Fibroblast of villous mesenchyme (primary cell): ENCODE results near the gene POC1B. TPM values are rescaled to one million over a fixed set of nuclear protein-coding genes. Genes with fewer than 3 reads are reported as not detected.
A peak's percentile ranks its signal among the peaks of the same experiment; 100 is the strongest.

Experiments
- DNase-seq: peaks from one replicate; pipeline ENCODE4 v3.0.0-alpha.2; 2010; ENCODE audit warnings: low read depth
- H3K4me3 ChIP-seq: 2 replicates; pipeline ENCODE4 v1.5.1; 2011; ENCODE audit warnings: low read depth, mild to moderate bottlenecking, low read length
- CTCF ChIP-seq: IDR thresholded peaks from 2 replicates; pipeline ENCODE4 v1.5.1; 2012; ENCODE audit warnings: low read depth, mild to moderate bottlenecking, low read length; ENCODE audit not compliant: insufficient read depth
- total RNA-seq: library from RNA; depleted of rRNA; stranded (reverse); fragments of >200 nt; gene quantifications from 2 replicates; pipeline ENCODE4 v1.2.3, GENCODE V29; 2012

The POC1B gene
- total RNA-seq, 1 donor: 35.0 TPM

DNA sequence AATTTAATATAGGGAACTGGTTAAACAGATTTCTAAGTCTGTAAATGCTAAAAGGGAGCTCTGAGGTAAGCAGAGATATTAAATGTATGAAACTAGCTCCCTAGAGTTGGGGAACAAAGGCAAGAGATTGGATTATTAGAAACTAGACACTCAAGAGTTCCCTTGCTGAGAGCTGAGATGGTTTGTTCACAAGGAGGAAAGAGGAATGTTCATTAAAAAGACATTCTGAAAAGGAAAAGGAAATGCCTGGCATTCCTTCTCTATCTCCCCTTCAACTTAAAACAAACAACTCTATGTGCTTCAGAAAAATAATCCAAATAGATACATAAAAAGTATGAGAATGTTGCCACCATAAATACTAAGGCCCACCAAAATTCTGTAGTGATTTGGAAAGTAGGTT is 74.9 kb downstream of the POC1B start:
- no peak for TF ChIP-seq CTCF
- no peak overlapping the region for H3K4me3 ChIP-seq
- peak; percentile 76 for DNase-seq

DNA sequence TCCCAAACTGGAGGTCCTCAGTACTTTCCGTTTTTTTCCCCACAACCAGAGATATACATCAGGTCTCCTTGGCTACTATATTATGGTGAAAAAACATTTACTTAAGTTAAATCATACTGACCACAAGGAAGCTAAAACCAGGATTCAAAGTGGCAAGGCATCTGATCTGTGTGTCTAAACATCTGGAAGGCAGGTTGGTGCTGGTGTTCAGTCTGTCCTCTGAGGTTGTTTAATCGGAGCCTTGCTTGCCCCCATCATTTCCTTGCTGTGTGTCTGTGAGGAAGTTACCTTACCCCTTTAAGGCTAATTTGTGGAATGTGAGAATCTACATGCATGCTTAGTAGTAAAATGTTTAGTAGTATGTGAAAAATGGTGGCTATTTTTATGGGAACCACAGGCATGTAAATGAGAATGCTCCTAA is 76.9 kb downstream of the POC1B start:
- peak; percentile 92 for DNase-seq
- peak overlapping the region; percentile 14 for H3K4me3 ChIP-seq
- no peak for TF ChIP-seq CTCF

- DNase-seq: no peak
- H3K4me3 ChIP-seq: peak overlapping the region; percentile 14
- TF ChIP-seq CTCF: no peak
Measured at GRCh38 chr12:89448526-89448925, 77.3 kb downstream of the POC1B start.

DNA sequence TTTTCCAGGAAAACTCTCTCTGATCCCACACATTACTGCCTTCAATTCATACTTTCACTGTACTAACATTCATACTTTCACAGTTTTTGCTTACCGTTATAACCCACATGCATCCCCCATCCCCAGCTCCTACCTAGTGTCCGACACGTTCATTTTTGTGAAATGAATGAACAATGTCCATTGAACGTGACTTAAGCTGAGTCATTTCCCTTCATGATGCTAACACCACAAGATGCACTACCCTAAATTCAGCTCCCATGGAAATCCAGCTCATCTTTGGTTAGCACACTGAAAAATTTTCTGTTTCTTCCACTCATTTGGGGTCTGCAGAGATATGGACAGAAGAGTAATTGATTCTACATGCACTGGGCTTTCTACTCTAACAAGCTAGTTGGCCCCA is 85.9 kb downstream of the POC1B start:
- no peak for TF ChIP-seq CTCF
- DNase-seq: no peak

GRCh38 chr12:89437231-89437630 is 88.6 kb downstream of the POC1B start:
- H3K4me3 ChIP-seq: no peak overlapping the region
- no peak for DNase-seq
- no peak for TF ChIP-seq CTCF

More for the DNA sequence above, 85.9 kb downstream of the POC1B start:
- H3K4me3 ChIP-seq: no peak overlapping the region

DNA sequence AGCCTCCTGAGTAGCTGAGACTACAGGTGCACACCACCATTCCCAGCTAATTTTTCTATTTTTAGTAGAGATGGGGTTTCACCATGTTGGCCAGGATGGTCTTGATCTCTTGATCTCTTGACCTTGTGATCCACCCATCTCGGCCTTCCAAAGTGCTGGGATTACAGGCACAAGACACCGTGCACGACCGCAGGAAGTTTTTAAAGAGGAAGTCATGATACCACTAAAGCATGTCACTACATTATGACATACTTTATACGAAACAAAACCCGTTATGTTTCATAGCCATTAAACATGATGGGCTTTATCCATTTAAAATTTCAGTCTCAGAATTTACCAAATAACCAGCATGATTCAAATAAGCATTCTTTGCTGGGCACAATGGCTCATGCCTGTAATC is 89.8 kb downstream of the POC1B start:
- no peak for TF ChIP-seq CTCF
- DNase-seq: no peak

GRCh38 chr12:89433634-89434033 is 92.2 kb downstream of the POC1B start:
- H3K4me3 ChIP-seq: no peak overlapping the region
- TF ChIP-seq CTCF: no peak
- no peak for DNase-seq

More for the DNA sequence above, 89.8 kb downstream of the POC1B start:
- no peak overlapping the region for H3K4me3 ChIP-seq
